ENCODE results near the gene GET4.
"Not testable (repeated sequence)": the region's sequence is repeated elsewhere in the genome, so short reads cannot be mapped to it uniquely, and the experiment has no call there.

GET4 gene

GRCh38 chr7:872685-873084, 3.7 kb upstream of the GET4 start:
- DNase-seq = not testable (repeated sequence)

GRCh38 chr7:873367-874002, 2.9 kb upstream of the GET4 start:
- peak; percentile 68 for DNase-seq

GRCh38 chr7:874031-874749, 2.2 kb upstream of the GET4 start:
- no peak for DNase-seq

- no peak for DNase-seq
Measured at GRCh38 chr7:875051-875450, 1.3 kb upstream of the GET4 start.

- no peak for DNase-seq
Measured at GRCh38 chr7:875476-876076, 778 bp upstream of the GET4 start.

- DNase-seq = no peak
Measured at GRCh38 chr7:876972-877311, 588 bp downstream of the GET4 start.

GRCh38 chr7:877312-878232, 1.2 kb downstream of the GET4 start:
- no peak for DNase-seq

GRCh38 chr7:879093-879492, 2.7 kb downstream of the GET4 start:
- no peak for DNase-seq

- DNase-seq = no peak
Measured at GRCh38 chr7:879706-880105, 3.4 kb downstream of the GET4 start.

GRCh38 chr7:880450-880849, 4.1 kb downstream of the GET4 start:
- DNase-seq = no peak

- DNase-seq = no peak
Measured at GRCh38 chr7:881441-882234, 5.3 kb downstream of the GET4 start.

- DNase-seq = no peak
Measured at GRCh38 chr7:882336-883035, 6.1 kb downstream of the GET4 start.

GRCh38 chr7:883055-884021, 7.0 kb downstream of the GET4 start:
- DNase-seq = no peak

- DNase-seq = no peak
Measured at GRCh38 chr7:884191-885003, 8.0 kb downstream of the GET4 start.

GRCh38 chr7:885261-885892, 9.0 kb downstream of the GET4 start:
- no peak for DNase-seq

- DNase-seq = no peak
Measured at GRCh38 chr7:885893-886625, 9.7 kb downstream of the GET4 start.

GRCh38 chr7:886626-887487, 10.5 kb downstream of the GET4 start:
- no peak for DNase-seq

- no peak for DNase-seq
Measured at GRCh38 chr7:887488-887820, 11.1 kb downstream of the GET4 start.
